Smooth muscle cell of trachea (primary cell): ENCODE results near the gene OR2K2. TPM values are rescaled to one million over a fixed set of nuclear protein-coding genes. Genes with fewer than 3 reads are reported as not detected.

Source experiments
- total RNA-seq: library from RNA; depleted of rRNA; stranded (reverse); fragments of >200 nt; gene quantifications from 2 replicates; pipeline ENCODE4 v1.2.1, GENCODE V29; 2014

OR2K2 gene, protein sequence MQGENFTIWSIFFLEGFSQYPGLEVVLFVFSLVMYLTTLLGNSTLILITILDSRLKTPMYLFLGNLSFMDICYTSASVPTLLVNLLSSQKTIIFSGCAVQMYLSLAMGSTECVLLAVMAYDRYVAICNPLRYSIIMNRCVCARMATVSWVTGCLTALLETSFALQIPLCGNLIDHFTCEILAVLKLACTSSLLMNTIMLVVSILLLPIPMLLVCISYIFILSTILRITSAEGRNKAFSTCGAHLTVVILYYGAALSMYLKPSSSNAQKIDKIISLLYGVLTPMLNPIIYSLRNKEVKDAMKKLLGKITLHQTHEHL
- total RNA-seq, result not detected in 2 replicates

DNA sequence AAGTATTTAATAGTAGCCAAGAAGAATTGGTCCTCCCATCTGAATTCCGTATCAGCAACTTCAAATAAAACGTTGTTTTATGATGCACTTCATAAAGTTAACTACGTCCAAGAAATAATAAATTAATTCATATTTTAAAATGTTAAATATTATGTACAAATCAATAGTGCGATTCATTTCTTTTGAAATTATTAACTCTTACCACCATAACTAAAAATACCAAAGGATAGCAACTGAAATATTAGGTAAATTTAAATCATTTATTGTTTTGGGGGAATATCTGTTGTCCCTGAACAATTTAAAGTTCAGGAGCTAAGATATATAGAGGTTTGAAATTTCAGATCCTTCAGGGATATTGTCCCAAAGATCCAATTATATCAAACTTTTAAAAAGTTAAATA, at the start of gene OR2K2:
Gene OR2K2, minus strand, starts transcription at position 101 of the 400 bp plus-strand sequence. CDS start 1,791 bp downstream, outside the sequence.

Other genes with a start within 250 kb of the OR2K2 start
- 102 and 110 TPM in 2 replicates for gene ECPAS, start 154.2 kb upstream of the OR2K2 start, total RNA-seq
- 1.8 and 2.8 TPM in 2 replicates for gene ZNF483, start 195.0 kb upstream of the OR2K2 start, total RNA-seq